Natural killer cell (primary cell): ENCODE results near the gene CNEP1R1. TPM values are rescaled to one million over a fixed set of nuclear protein-coding genes. Genes with fewer than 3 reads are reported as not detected.

Experiments used
- ATAC-seq, 3 donors: fragments of 150-1000 bp in 2 of 3; fragments of 200-7000 bp in 1 of 3; cut with Tn5 transposase; 1 replicate in 1 of 3; 2 replicates in 2 of 3; pipeline ENCODE4 v1.10.0; 2021; ENCODE audit warnings: mild to moderate bottlenecking in 2 of 3, moderate library complexity in 2 of 3
- DNase-seq, 2 donors: peaks; one replicate each; pipeline versions ENCODE4 v3.0.0 to v3.0.0-alpha.2; 2013 to 2021; ENCODE audit warnings: mixed read lengths in 1 of 2
- H3K27ac ChIP-seq: one replicate; pipeline ENCODE4 v1.5.1; 2013; ENCODE audit warnings: mild to moderate bottlenecking, low read length
- H3K27me3 ChIP-seq: one replicate; pipeline ENCODE4 v1.6.1; 2013; ENCODE audit warnings: low read length; ENCODE audit not compliant: control insufficient read depth, insufficient read depth
- H3K36me3 ChIP-seq: one replicate; pipeline ENCODE4 v1.6.1; 2013; ENCODE audit warnings: low read length; ENCODE audit not compliant: control insufficient read depth, insufficient read depth
- H3K4me1 ChIP-seq: one replicate; pipeline ENCODE4 v1.6.1; 2013; ENCODE audit warnings: low read length; ENCODE audit not compliant: control insufficient read depth, insufficient read depth
- H3K4me3 ChIP-seq: one replicate; pipeline ENCODE4 v1.5.1; 2013; ENCODE audit warnings: low read length
- H3K9me3 ChIP-seq: one replicate; pipeline ENCODE4 v1.6.1; 2013; ENCODE audit warnings: low read length; ENCODE audit not compliant: control insufficient read depth, insufficient read depth
- H3K27ac Mint-ChIP-seq, 2 donors: one replicate each; pipeline ENCODE4 v1.8.0; 2022; ENCODE audit warnings: mild to moderate bottlenecking in 2 of 2, mixed read lengths in 2 of 2, moderate library complexity in 1 of 2
- H3K27me3 Mint-ChIP-seq, 2 donors: one replicate each; pipeline ENCODE4 v1.8.0; 2022; ENCODE audit warnings: low read depth in 2 of 2, mixed read lengths in 2 of 2
- H3K36me3 Mint-ChIP-seq: one replicate; pipeline ENCODE4 v1.8.0; 2022; ENCODE audit warnings: mixed read lengths
- H3K4me1 Mint-ChIP-seq, 2 donors: one replicate each; pipeline ENCODE4 v1.8.0; 2022; ENCODE audit warnings: mixed read lengths in 2 of 2
- H3K4me3 Mint-ChIP-seq: one replicate; pipeline ENCODE4 v1.8.0; 2022; ENCODE audit warnings: mild to moderate bottlenecking, moderate library complexity, mixed read lengths
- H3K9me3 Mint-ChIP-seq, 2 donors: one replicate each; pipeline ENCODE4 v1.8.0; 2022; ENCODE audit warnings: mixed read lengths in 2 of 2
- WGBS: methylation state at CpG from one replicate; pipeline ENCODE4 v1.1.7; 2013; ENCODE audit warnings: missing lambda C conversion rate; ENCODE audit not compliant: insufficient coverage; 5-methylcytosine and 5-hydroxymethylcytosine counted together
- intact Hi-C: fragments of 100-400 bp; cut with micrococcal nuclease; formaldehyde crosslinking; loops from one replicate; pipeline ENCODE4 v1.14.2; 2022
- total RNA-seq, 4 donors: library from RNA; stranded (reverse); fragments of 120-200 nt in 1 of 4; gene quantifications; one replicate each; pipeline versions ENCODE4 v1.2.3 to v1.2.4, GENCODE V29; 2013 to 2022
- TF ChIP-seq, protein P1 (sequence below): fragments of 200-600 bp; IDR thresholded peaks from one replicate; pipeline ENCODE4 v1.8.0; 2022; ENCODE audit warnings: antibody characterized with exemption

Gene CNEP1R1
- total RNA-seq, 3 donors from 2014 or later (not counting 1 experiment from before 2014, with no cell fraction given), result 34.3 to 41.6 (median 37.5) TPM

DNA sequence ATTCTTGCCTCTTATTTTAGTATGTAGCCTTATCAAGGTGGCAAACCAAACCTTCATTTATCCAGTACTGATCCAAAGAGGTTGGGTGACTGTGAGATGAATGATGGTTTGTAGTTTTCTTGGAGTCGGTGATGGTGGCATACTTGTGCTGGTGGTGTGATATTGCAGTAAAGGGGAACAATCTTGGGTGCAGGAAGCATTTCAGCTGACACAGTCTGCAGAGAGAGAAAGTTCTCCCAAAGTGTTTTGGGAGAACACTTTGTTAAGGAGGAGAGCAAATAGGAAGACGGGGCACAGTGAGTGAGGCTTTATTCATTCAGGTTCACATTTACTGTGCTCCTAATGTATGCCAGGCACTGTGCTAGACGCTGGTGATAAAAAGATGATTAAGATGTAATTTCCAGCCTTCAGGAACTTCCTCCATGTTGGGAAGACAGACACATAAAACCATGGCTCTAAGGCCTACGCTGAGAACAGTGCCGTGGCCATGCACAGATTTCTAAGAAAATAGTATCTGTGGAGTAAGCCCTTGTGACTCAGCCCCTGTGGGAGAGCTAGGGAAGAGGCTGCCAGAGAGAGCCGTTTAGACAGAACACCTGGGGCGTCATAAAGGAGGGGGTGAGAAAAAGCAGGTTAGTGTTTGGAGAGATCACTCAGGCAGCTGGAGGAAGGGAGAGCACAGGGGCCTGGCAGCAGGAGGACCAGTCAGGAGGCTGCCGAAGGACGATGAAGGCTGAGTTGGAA, 54.5 kb downstream of the CNEP1R1 start:
- Mint-ChIP-seq H3K9me3 (no peaks in the 10 kb centered on the region), H3K27me3 (no peaks in the 10 kb centered on the region), H3K36me3 (peaks cover 30% of the 10 kb centered on the region), H3K27ac (no peak overlapping the region), H3K4me3 (no peak overlapping the region), H3K4me1 (peaks cover 0 to 7% of the 10 kb centered on the region in 2 donors)
- Histone ChIP-seq H3K27me3 (no peaks in the 10 kb centered on the region), H3K9me3 (no peaks in the 10 kb centered on the region), H3K27ac (no peak overlapping the region), H3K4me1 (no peaks in the 10 kb centered on the region), H3K36me3 (peaks cover 39% of the 10 kb centered on the region), H3K4me3 (no peak overlapping the region)
- ATAC-seq (no peak), DNase-seq (no peak)
- 84% methylated on average over 9 of the region's 9 CpGs for whole genome bisulfite sequencing
- TF ChIP-seq, protein P1, sequence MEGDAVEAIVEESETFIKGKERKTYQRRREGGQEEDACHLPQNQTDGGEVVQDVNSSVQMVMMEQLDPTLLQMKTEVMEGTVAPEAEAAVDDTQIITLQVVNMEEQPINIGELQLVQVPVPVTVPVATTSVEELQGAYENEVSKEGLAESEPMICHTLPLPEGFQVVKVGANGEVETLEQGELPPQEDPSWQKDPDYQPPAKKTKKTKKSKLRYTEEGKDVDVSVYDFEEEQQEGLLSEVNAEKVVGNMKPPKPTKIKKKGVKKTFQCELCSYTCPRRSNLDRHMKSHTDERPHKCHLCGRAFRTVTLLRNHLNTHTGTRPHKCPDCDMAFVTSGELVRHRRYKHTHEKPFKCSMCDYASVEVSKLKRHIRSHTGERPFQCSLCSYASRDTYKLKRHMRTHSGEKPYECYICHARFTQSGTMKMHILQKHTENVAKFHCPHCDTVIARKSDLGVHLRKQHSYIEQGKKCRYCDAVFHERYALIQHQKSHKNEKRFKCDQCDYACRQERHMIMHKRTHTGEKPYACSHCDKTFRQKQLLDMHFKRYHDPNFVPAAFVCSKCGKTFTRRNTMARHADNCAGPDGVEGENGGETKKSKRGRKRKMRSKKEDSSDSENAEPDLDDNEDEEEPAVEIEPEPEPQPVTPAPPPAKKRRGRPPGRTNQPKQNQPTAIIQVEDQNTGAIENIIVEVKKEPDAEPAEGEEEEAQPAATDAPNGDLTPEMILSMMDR, result no peak
- intact Hi-C loops, result no loop called here

DNA sequence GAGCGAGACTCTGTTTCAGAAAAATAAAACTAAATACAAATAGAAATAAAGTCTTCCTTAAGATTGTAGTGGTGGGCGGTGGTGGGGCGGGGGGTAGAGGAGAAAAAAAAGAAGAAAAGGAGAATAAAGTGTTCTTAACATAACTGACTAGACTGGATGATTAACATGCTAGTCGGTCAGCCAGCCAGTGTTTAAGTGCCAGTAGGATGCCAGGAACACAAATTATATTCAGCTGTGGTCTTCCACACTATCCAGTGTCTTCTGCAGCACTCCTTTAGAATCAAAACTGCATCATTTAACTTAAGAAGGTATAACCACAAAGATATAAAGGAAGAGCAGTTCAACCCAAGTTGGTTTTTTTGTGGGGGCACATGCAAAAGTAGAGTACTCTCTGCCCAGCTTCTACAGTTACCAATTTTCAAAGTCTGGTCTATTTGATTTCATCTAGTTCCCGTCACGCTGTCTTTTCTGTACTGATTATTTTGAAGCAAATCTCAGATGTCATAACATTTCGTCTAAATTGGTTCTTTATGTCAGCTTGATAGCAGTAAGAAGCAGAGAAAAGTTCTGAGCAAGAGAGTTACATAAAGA, 56.5 kb downstream of the CNEP1R1 start:
- Histone ChIP-seq H3K36me3 (peaks cover 57% of the 10 kb centered on the region), H3K4me1 (no peaks in the 10 kb centered on the region), H3K27me3 (no peaks in the 10 kb centered on the region), H3K9me3 (no peaks in the 10 kb centered on the region), H3K27ac (no peak overlapping the region), H3K4me3 (no peak overlapping the region)
- DNase-seq, result no peak
- Mint-ChIP-seq H3K27me3 (no peaks in the 10 kb centered on the region), H3K27ac (no peak overlapping the region), H3K4me1 (peaks cover 0 to 7% of the 10 kb centered on the region in 2 donors), H3K36me3 (peaks cover 41% of the 10 kb centered on the region), H3K4me3 (no peak overlapping the region), H3K9me3 (no peaks in the 10 kb centered on the region)
- ATAC-seq, result no peak
- intact Hi-C loops, result no loop called here
- TF ChIP-seq, protein P1, result no peak
- 88% methylated on average over 6 of the region's 7 CpGs for WGBS

DNA sequence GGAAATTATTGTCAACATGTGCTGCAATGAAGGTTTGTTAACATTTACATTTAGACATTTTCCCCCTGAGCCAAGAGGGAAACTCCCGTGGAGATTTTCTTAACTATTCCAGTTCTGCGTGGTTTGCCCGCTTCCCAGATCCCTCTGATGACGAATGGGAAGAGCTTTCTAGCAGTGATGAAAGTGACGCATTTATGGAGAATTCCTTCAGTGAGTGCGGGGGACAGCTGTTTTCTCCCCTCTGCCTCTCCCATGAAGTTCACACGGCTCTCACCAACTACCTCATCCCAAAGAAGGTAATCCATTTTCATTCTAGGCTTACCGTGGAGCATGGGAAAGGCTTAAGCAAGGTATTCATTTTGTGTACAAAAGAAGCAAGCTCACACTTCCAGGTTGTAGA, 59.0 kb downstream of the CNEP1R1 start:
- H3K36me3 ChIP-seq, result peaks cover 59% of the 10 kb centered on the region
- H3K27me3 ChIP-seq, result no peaks in the 10 kb centered on the region
- no peaks in the 10 kb centered on the region for H3K9me3 ChIP-seq
- H3K9me3 Mint-ChIP-seq, result no peaks in the 10 kb centered on the region
- H3K36me3 Mint-ChIP-seq, result peaks cover 39% of the 10 kb centered on the region
- no peak for DNase-seq
- no peak for ATAC-seq
- WGBS, result over 99% methylated on average over 8 of the region's 8 CpGs
- H3K4me1 ChIP-seq, result no peaks in the 10 kb centered on the region
- peaks cover 0 to 7% of the 10 kb centered on the region in 2 donors for H3K4me1 Mint-ChIP-seq
- H3K4me3 Mint-ChIP-seq, result no peak overlapping the region
- intact Hi-C loops, result no loop called here
- no peak overlapping the region for H3K27ac ChIP-seq
- no peak overlapping the region for H3K27ac Mint-ChIP-seq
- TF ChIP-seq, protein P1, result no peak
- H3K4me3 ChIP-seq, result no peak overlapping the region
- H3K27me3 Mint-ChIP-seq, result no peaks in the 10 kb centered on the region
